Astrocyte (in vitro differentiated cells and primary cell): ENCODE measurements around the gene BCO2. TPM values are rescaled to one million over a fixed set of nuclear protein-coding genes. Genes with fewer than 3 reads are reported as not detected.
A peak's percentile ranks its signal among the peaks of the same experiment; 100 is the strongest.
"Not testable (repeated sequence)": the region's sequence is repeated elsewhere in the genome, so short reads cannot be mapped to it uniquely, and the experiment has no call there.

ENCODE experiments used
- DNase-seq: peaks from one replicate; pipeline ENCODE4 v3.0.0-alpha.2; 2010; ENCODE audit warnings: low read depth
- FAIRE-seq: peaks from 2 replicates; lab custom pipeline; 2011; peaks lifted over from hg19 to GRCh38; lab: Jason Lieb, UNC
- H2AFZ ChIP-seq: 2 replicates; pipeline ENCODE4 v1.6.0; 2012; ENCODE audit warnings: low read depth, low read length, inconsistent platforms
- H3K27ac ChIP-seq: 2 replicates; pipeline ENCODE4 v1.5.1; 2011; ENCODE audit warnings: low read depth, low read length, inconsistent platforms
- H3K27me3 ChIP-seq: 2 replicates; pipeline ENCODE4 v1.6.0; 2011; ENCODE audit warnings: low read length, inconsistent platforms; ENCODE audit not compliant: insufficient read depth
- H3K36me3 ChIP-seq: 2 replicates; pipeline ENCODE4 v1.5.1; 2011; ENCODE audit warnings: low read length, inconsistent platforms; ENCODE audit not compliant: insufficient read depth
- H3K4me1 ChIP-seq: 2 replicates; pipeline ENCODE4 v1.5.1; 2011; ENCODE audit warnings: low read length, inconsistent platforms; ENCODE audit not compliant: insufficient read depth
- H3K4me2 ChIP-seq: 2 replicates; pipeline ENCODE4 v1.6.0; 2012; ENCODE audit warnings: low read length, inconsistent platforms
- H3K4me3 ChIP-seq: 2 replicates; pipeline ENCODE4 v1.5.1; 2011; ENCODE audit warnings: low read depth, mild to moderate bottlenecking, low read length, inconsistent platforms; ENCODE audit not compliant: insufficient read depth
- H3K79me2 ChIP-seq: 2 replicates; pipeline ENCODE4 v1.6.0; 2012; ENCODE audit warnings: mild to moderate bottlenecking, low read length, inconsistent platforms; ENCODE audit not compliant: insufficient read depth
- H3K9ac ChIP-seq: 2 replicates; pipeline ENCODE4 v1.6.0; 2012; ENCODE audit warnings: mild to moderate bottlenecking, low read length, inconsistent platforms
- H3K9me3 ChIP-seq: 2 replicates; pipeline ENCODE4 v1.5.1; 2012; ENCODE audit warnings: low read depth, mild to moderate bottlenecking, low read length, inconsistent platforms; ENCODE audit not compliant: insufficient read depth
- H4K20me1 ChIP-seq: 2 replicates; pipeline ENCODE4 v1.6.0; 2012; ENCODE audit warnings: low read length, inconsistent platforms; ENCODE audit not compliant: insufficient read depth
- H3K27ac Mint-ChIP-seq: one replicate; pipeline ENCODE4 v1.8.0; 2021; ENCODE audit warnings: mild to moderate bottlenecking, mixed read lengths; ENCODE audit not compliant: unreplicated experiment
- H3K27me3 Mint-ChIP-seq: one replicate; pipeline ENCODE4 v1.8.0; 2021; ENCODE audit warnings: low read depth, mixed read lengths; ENCODE audit not compliant: unreplicated experiment
- H3K36me3 Mint-ChIP-seq: one replicate; pipeline ENCODE4 v1.8.0; 2021; ENCODE audit warnings: low read depth, mixed read lengths; ENCODE audit not compliant: unreplicated experiment
- H3K4me1 Mint-ChIP-seq: one replicate; pipeline ENCODE4 v1.8.0; 2021; ENCODE audit warnings: low read depth, mixed read lengths; ENCODE audit not compliant: unreplicated experiment
- H3K4me3 Mint-ChIP-seq: one replicate; pipeline ENCODE4 v1.8.0; 2021; ENCODE audit warnings: mild to moderate bottlenecking, moderate library complexity, mixed read lengths; ENCODE audit not compliant: unreplicated experiment
- H3K9me3 Mint-ChIP-seq: one replicate; pipeline ENCODE4 v1.8.0; 2021; ENCODE audit warnings: mild to moderate bottlenecking, mixed read lengths; ENCODE audit not compliant: unreplicated experiment
- EZH2 ChIP-seq: IDR thresholded peaks from 2 replicates; pipeline ENCODE4 v1.6.1; 2012; ENCODE audit warnings: mild to moderate bottlenecking, low read length, inconsistent platforms; ENCODE audit not compliant: insufficient read depth
- total RNA-seq: library from RNA; stranded (reverse); gene quantifications from 2 replicates; pipeline ENCODE4 v1.2.1, GENCODE V29; 2021
- TF ChIP-seq, protein P1 (sequence below): IDR thresholded peaks from 2 replicates; pipeline ENCODE4 v1.5.1; 2011; ENCODE audit warnings: low read depth, mild to moderate bottlenecking, inconsistent platforms, low read length, moderate library complexity; ENCODE audit not compliant: insufficient read depth

BCO2 gene
- total RNA-seq, 1 donor from 2014 or later, result 0.48 TPM

GRCh38 chr11:112195951-112196351 lies 20.6 kb downstream of the BCO2 start:
- no peak for TF ChIP-seq EZH2
- TF ChIP-seq, protein P1, sequence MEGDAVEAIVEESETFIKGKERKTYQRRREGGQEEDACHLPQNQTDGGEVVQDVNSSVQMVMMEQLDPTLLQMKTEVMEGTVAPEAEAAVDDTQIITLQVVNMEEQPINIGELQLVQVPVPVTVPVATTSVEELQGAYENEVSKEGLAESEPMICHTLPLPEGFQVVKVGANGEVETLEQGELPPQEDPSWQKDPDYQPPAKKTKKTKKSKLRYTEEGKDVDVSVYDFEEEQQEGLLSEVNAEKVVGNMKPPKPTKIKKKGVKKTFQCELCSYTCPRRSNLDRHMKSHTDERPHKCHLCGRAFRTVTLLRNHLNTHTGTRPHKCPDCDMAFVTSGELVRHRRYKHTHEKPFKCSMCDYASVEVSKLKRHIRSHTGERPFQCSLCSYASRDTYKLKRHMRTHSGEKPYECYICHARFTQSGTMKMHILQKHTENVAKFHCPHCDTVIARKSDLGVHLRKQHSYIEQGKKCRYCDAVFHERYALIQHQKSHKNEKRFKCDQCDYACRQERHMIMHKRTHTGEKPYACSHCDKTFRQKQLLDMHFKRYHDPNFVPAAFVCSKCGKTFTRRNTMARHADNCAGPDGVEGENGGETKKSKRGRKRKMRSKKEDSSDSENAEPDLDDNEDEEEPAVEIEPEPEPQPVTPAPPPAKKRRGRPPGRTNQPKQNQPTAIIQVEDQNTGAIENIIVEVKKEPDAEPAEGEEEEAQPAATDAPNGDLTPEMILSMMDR, result no peak
- Histone ChIP-seq H3K4me2 (no peak overlapping the region), H3K27me3 (no peaks in the 10 kb centered on the region), H3K4me1 (no peaks in the 10 kb centered on the region), H3K36me3 (no peaks in the 10 kb centered on the region), H3K79me2 (no peaks in the 10 kb centered on the region), H4K20me1 (no peaks in the 10 kb centered on the region), H2AFZ (no peak overlapping the region), H3K4me3 (no peak overlapping the region), H3K9ac (no peak overlapping the region), H3K27ac (no peak overlapping the region), H3K9me3 (no peaks in the 10 kb centered on the region)
- H3K9me3 Mint-ChIP-seq, result peaks cover 4% of the 10 kb centered on the region
- peaks cover 2% of the 10 kb centered on the region for H3K36me3 Mint-ChIP-seq
- H3K27me3 Mint-ChIP-seq, result peaks cover 12% of the 10 kb centered on the region
- no peak overlapping the region for H3K4me3 Mint-ChIP-seq
- DNase-seq (peak; percentile 36), FAIRE-seq (no peak)
- no peaks in the 10 kb centered on the region for H3K4me1 Mint-ChIP-seq
- no peak overlapping the region for H3K27ac Mint-ChIP-seq

DNA sequence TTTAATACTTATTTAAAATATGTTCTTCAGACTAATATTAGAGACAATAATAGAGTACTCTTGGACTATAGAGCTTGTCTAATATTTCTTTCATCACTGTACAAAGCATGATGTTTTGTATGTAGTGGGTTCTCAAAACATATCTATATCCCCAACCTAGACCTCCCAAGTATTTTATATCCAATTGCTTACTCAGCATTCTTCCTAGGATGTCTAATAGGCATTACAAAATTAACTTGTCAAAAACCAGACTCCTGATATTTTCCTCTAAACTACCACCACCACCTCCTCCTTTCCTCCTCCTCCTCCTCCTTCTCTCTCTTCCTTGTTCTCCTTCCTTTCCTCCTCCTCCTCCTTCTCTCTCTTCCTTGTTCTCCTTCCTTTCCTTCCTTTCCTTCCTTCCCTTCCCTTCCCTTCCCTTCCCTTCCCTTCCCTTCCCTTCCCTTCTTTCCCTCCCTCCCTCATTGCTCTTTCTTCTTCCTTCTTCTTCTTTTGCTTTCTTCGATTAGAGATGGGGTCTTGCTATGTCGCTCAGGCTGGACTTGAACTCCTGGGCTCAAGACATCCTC lies 21.3 kb downstream of the BCO2 start:
- TF ChIP-seq, protein P1, result no peak
- TF ChIP-seq EZH2, result no peak
- Mint-ChIP-seq H3K36me3 (peaks cover 2% of the 10 kb centered on the region), H3K4me1 (no peaks in the 10 kb centered on the region), H3K4me3 (no peak overlapping the region), H3K9me3 (peaks cover 4% of the 10 kb centered on the region), H3K27ac (no peak overlapping the region), H3K27me3 (peaks cover 12% of the 10 kb centered on the region)
- Histone ChIP-seq H3K9me3 (no peaks in the 10 kb centered on the region), H3K4me3 (no peak overlapping the region), H3K79me2 (no peaks in the 10 kb centered on the region), H3K27me3 (no peaks in the 10 kb centered on the region), H4K20me1 (no peaks in the 10 kb centered on the region), H3K27ac (no peak overlapping the region), H2AFZ (no peak overlapping the region), H3K9ac (no peak overlapping the region), H3K4me1 (no peaks in the 10 kb centered on the region), H3K4me2 (no peak overlapping the region), H3K36me3 (no peaks in the 10 kb centered on the region)
- FAIRE-seq, result peak; percentile 23
- DNase-seq, result no peak

DNA sequence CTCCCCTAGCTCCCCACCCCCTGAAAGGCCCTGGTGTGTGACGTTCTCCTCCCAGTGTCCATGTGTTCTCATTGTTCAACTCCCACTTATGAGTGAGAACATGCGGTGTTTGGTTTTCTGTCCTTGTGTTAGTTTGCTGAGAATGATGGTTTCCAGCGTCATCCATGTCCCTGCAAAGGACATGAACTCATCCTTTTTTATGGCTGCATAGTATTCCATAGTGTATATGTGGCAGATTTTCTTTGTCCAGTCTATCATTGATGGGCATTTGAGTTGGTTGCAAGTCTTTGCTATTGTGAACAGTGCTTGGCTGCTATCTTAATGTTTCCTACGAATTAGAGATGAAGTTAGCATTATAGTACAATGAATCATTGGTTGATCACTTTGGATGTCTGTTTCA lies 23.8 kb downstream of the BCO2 start:
- H3K4me3 ChIP-seq, H3K9me3 Mint-ChIP-seq, H3K4me3 Mint-ChIP-seq, H3K9ac ChIP-seq, H3K27ac Mint-ChIP-seq, H3K4me1 Mint-ChIP-seq, H2AFZ ChIP-seq, H3K36me3 ChIP-seq, DNase-seq, H4K20me1 ChIP-seq, H3K79me2 ChIP-seq, H3K27ac ChIP-seq, H3K36me3 Mint-ChIP-seq, FAIRE-seq, H3K4me2 ChIP-seq, H3K27me3 ChIP-seq, H3K9me3 ChIP-seq, H3K4me1 ChIP-seq: not testable (repeated sequence)
- peaks cover 12% of the 10 kb centered on the region for H3K27me3 Mint-ChIP-seq
